Activated naive CD8-positive, alpha-beta T cell treated with anti-CD3 and anti-CD28 coated beads, Interleukin-2, amount 50 U/mL, for 24 hours (primary cell): ENCODE data around the gene APOM.

Source experiments
- ATAC-seq: fragments of 150-1000 bp; cut with Tn5 transposase; one replicate; pipeline ENCODE4 v1.10.0; 2021
- DNase-seq: peaks from one replicate; pipeline ENCODE4 v3.0.0; 2021
- H3K27ac Mint-ChIP-seq: one replicate; pipeline ENCODE4 v1.8.0; 2021; ENCODE audit warnings: mild to moderate bottlenecking, mixed read lengths
- H3K27me3 Mint-ChIP-seq: one replicate; pipeline ENCODE4 v1.8.0; 2021; ENCODE audit warnings: mixed read lengths
- H3K36me3 Mint-ChIP-seq: one replicate; pipeline ENCODE4 v1.8.0; 2021; ENCODE audit warnings: low read depth, mixed read lengths
- H3K4me1 Mint-ChIP-seq: one replicate; pipeline ENCODE4 v1.8.0; 2021; ENCODE audit warnings: mixed read lengths
- H3K4me3 Mint-ChIP-seq: one replicate; pipeline ENCODE4 v1.8.0; 2021; ENCODE audit warnings: mild to moderate bottlenecking, moderate library complexity, mixed read lengths
- H3K9me3 Mint-ChIP-seq: one replicate; pipeline ENCODE4 v1.8.0; 2021; ENCODE audit warnings: mixed read lengths

APOM gene

GRCh38 chr6:31692353-31692752 lies 36.7 kb downstream of the APOM start:
- peaks cover 20% of the 10 kb centered on the region for H3K36me3 Mint-ChIP-seq
- H3K27ac Mint-ChIP-seq: no peak overlapping the region
- H3K4me3 Mint-ChIP-seq: no peak overlapping the region

GRCh38 chr6:31692886-31693285 lies 37.2 kb downstream of the APOM start:
- Mint-ChIP-seq H3K27ac (no peak overlapping the region), H3K4me3 (no peak overlapping the region), H3K9me3 (no peaks in the 10 kb centered on the region), H3K27me3 (no peaks in the 10 kb centered on the region), H3K4me1 (peaks cover 16% of the 10 kb centered on the region), H3K36me3 (peaks cover 20% of the 10 kb centered on the region)
- ATAC-seq (no peak), DNase-seq (no peak)

More at GRCh38 chr6:31692353-31692752, 36.7 kb downstream of the APOM start:
- no peak for DNase-seq
- H3K27me3 Mint-ChIP-seq: no peaks in the 10 kb centered on the region
- ATAC-seq: no peak
- peaks cover 11% of the 10 kb centered on the region for H3K4me1 Mint-ChIP-seq
- H3K9me3 Mint-ChIP-seq: no peaks in the 10 kb centered on the region

DNA sequence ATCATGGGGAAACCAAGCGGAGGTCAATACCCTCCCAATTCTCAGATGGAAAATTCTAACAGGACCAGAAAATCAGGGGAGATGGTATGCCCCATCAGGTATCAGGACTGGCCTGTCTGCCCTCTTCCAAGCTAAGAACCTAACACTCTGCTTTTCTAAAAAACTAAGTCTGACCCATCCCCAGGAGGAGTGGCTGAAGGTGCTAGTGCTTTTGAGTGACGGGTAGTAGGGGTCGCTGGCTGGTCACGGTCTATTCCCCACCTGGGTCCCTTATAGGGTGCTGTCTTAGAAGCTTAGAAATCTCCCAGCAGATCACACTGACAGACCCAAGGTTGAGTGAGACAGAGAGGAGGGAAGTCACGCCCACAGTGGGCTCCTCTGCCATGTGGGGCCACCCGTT lies 37.8 kb downstream of the APOM start:
- peaks cover 18% of the 10 kb centered on the region for H3K4me1 Mint-ChIP-seq
- no peak overlapping the region for H3K27ac Mint-ChIP-seq
- peaks cover 21% of the 10 kb centered on the region for H3K36me3 Mint-ChIP-seq
- H3K27me3 Mint-ChIP-seq: no peaks in the 10 kb centered on the region
- DNase-seq: no peak
- no peak for ATAC-seq
- no peaks in the 10 kb centered on the region for H3K9me3 Mint-ChIP-seq
- H3K4me3 Mint-ChIP-seq: no peak overlapping the region

DNA sequence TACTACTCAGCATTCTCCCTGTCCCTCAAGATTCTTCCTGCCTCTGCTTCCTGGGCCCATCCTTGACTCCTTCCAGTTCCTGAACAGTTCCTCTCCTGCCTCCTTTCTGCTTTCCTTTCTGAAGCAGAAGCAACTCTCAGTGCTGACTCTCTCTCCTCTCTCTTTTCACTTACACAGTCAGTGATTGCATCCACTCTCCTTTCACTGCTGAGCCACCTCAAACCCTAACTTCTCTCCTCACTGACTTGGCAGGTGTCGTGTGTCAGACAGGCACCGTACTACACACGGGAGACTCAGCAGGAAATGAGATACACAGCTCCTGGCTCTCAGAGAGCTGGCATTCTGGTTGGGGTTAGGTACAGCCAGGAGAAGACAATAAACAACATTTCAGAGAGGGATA lies 41.9 kb downstream of the APOM start:
- ATAC-seq (peak; percentile 18), DNase-seq (no peak)
- Mint-ChIP-seq H3K27ac (peak overlapping the region; percentile 53), H3K27me3 (no peaks in the 10 kb centered on the region), H3K36me3 (peaks cover 22% of the 10 kb centered on the region), H3K4me1 (peaks cover 27% of the 10 kb centered on the region), H3K4me3 (no peak overlapping the region), H3K9me3 (no peaks in the 10 kb centered on the region)

GRCh38 chr6:31700740-31701401 lies 45.2 kb downstream of the APOM start:
- H3K9me3 Mint-ChIP-seq: no peaks in the 10 kb centered on the region
- no peaks in the 10 kb centered on the region for H3K27me3 Mint-ChIP-seq
- H3K27ac Mint-ChIP-seq: peak overlapping the region; percentile 14
- DNase-seq: no peak
- ATAC-seq: no peak
- peaks cover 34% of the 10 kb centered on the region for H3K4me1 Mint-ChIP-seq
- H3K36me3 Mint-ChIP-seq: peaks cover 15% of the 10 kb centered on the region
- peak overlapping the region; percentile 98 for H3K4me3 Mint-ChIP-seq

- DNase-seq: no peak
- peaks cover 11% of the 10 kb centered on the region for H3K36me3 Mint-ChIP-seq
- H3K9me3 Mint-ChIP-seq: no peaks in the 10 kb centered on the region
- peak overlapping the region; percentile 98 for H3K4me3 Mint-ChIP-seq
- no peak for ATAC-seq
- H3K27ac Mint-ChIP-seq: peak overlapping the region; percentile 93
- peaks cover 34% of the 10 kb centered on the region for H3K4me1 Mint-ChIP-seq
- no peaks in the 10 kb centered on the region for H3K27me3 Mint-ChIP-seq
These were observed 46.1 kb downstream of the APOM start for GRCh38 chr6:31701666-31702404.

DNA sequence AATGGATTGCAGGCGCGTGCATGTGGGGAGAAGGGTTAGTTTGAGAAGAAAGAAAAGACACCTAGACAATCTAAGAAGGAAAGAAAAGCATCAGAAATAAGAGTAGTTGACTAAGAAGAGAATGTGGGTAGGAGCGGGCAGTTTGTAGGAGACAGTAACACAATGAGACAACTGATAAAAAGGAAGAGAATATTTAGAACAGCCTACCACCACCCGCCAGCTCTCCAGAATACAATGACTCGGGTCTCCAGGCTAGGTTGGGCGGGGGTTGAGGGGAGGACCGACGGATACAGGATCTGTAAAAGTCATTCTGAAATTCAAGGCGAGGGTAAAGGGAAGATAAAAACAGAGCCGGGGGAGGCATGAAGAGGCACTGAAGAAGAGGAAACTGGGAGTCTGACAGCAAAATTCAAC lies 46.7 kb downstream of the APOM start:
- peak overlapping the region; percentile 98 for H3K4me3 Mint-ChIP-seq
- H3K9me3 Mint-ChIP-seq: no peaks in the 10 kb centered on the region
- peak; percentile 31 for DNase-seq
- peaks cover 32% of the 10 kb centered on the region for H3K4me1 Mint-ChIP-seq
- no peak for ATAC-seq
- no peaks in the 10 kb centered on the region for H3K27me3 Mint-ChIP-seq
- peak overlapping the region; percentile 93 for H3K27ac Mint-ChIP-seq
- peaks cover 9% of the 10 kb centered on the region for H3K36me3 Mint-ChIP-seq

GRCh38 chr6:31702819-31703716 lies 47.4 kb downstream of the APOM start, which contains the start of gene ABHD16A:
Gene ABHD16A, minus strand, starts transcription at chr6:31703324. Its CDS starts 43 bp downstream, at chr6:31703281.
- Mint-ChIP-seq H3K4me3 (peak within 1 kb of the TSS; percentile 98), H3K9me3 (no peaks in the 10 kb centered on the region), H3K27me3 (no peaks in the 10 kb centered on the region), H3K36me3 (peaks cover 2% of the 10 kb centered on the region), H3K27ac (peak within 1 kb of the TSS; percentile 93), H3K4me1 (peaks cover 26% of the 10 kb centered on the region)
- DNase-seq (peak; percentile 98), ATAC-seq (peak; percentile 95)

DNA sequence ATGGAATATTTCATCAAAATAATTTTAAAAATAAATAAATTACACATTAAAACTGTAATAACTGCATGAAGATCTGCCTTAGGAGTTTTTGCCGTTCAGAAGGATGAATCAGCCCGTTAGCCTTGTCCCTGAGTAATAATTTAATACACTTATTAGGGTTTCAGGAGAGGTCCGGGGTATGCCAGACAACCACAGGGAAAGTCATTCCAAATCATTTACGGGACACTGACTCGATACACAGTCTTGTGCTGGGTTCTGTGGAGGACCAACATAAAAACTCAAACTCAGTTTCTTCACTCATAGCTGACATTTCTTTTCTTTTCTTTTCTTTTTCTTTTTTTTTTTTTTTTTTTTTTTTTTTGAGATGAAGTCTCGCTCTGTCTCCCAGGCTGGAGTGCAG lies 50.2 kb downstream of the APOM start:
- Mint-ChIP-seq H3K4me1 (peaks cover 24% of the 10 kb centered on the region), H3K4me3 (no peak overlapping the region), H3K27ac (no peak overlapping the region), H3K27me3 (no peaks in the 10 kb centered on the region), H3K36me3 (no peaks in the 10 kb centered on the region), H3K9me3 (no peaks in the 10 kb centered on the region)
- no peak for ATAC-seq
- DNase-seq: no peak

DNA sequence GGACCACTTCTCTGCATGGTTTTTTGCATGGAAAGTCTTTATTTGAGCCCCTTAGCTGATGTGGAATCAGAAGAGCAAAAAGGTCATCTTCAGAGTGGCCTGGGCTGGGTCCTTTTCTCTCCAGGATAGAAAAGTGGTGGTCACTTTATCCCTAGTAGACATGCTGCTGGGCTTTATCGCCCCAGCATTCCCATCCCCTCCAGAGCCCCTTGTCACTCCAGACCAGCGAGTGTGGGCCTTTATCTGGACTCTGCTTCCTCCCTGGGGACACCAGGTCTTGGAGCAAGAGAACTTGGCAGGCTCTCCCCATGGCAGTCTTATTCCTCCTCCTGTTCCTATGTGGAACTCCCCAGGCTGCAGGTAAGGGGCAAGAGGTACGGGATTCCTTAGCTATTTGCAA lies 50.9 kb downstream of the APOM start, which contains the start of gene LY6G6F:
Gene LY6G6F, plus strand, starts transcription at position 268 of the 400 bp plus-strand sequence. Its CDS starts 41 bp downstream, at position 309.
- no peak within 1 kb of the TSS for H3K4me3 Mint-ChIP-seq
- H3K27ac Mint-ChIP-seq: no peak within 1 kb of the TSS
- ATAC-seq: no peak

DNA sequence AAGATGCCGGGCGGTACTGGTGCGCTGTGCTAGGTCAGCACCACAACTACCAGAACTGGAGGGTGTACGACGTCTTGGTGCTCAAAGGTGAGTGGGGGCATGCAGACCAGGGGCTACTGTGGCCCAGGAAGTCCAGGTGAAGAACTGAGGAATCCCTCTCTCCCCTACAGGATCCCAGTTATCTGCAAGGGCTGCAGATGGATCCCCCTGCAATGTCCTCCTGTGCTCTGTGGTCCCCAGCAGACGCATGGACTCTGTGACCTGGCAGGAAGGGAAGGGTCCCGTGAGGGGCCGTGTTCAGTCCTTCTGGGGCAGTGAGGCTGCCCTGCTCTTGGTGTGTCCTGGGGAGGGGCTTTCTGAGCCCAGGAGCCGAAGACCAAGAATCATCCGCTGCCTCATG lies 52.0 kb downstream of the APOM start:
- no peak for ATAC-seq
- H3K27ac Mint-ChIP-seq: no peak overlapping the region
- H3K4me3 Mint-ChIP-seq: no peak overlapping the region
- no peaks in the 10 kb centered on the region for H3K27me3 Mint-ChIP-seq
- no peaks in the 10 kb centered on the region for H3K36me3 Mint-ChIP-seq
- no peaks in the 10 kb centered on the region for H3K9me3 Mint-ChIP-seq
- H3K4me1 Mint-ChIP-seq: peaks cover 15% of the 10 kb centered on the region
- DNase-seq: no peak

More for the DNA sequence above, 50.9 kb downstream of the APOM start, which contains the start of gene LY6G6F:
- H3K36me3 Mint-ChIP-seq: no peaks in the 10 kb centered on the region
- H3K4me1 Mint-ChIP-seq: peaks cover 21% of the 10 kb centered on the region
- no peaks in the 10 kb centered on the region for H3K9me3 Mint-ChIP-seq
- no peaks in the 10 kb centered on the region for H3K27me3 Mint-ChIP-seq
- DNase-seq: no peak
